SK-N-SH treated with all-trans-retinoic acid at 6 μM for 48 hours (cell line): Measurements from ENCODE around the gene USP5.

ENCODE experiments used
- PATZ1 ChIP-seq: fragments of 250-450 bp; sonication (Bioruptor Pico); IDR thresholded peaks from 2 replicates; pipeline ENCODE4 v1.8.0; 2020; ENCODE audit warnings: mild to moderate bottlenecking, moderate library complexity, borderline replicate concordance
- SNAI2 ChIP-seq: fragments of 250-450 bp; sonication (Bioruptor Pico); IDR thresholded peaks from 2 replicates; pipeline ENCODE4 v1.5.0; 2020; ENCODE audit warnings: mild to moderate bottlenecking, moderate library complexity
- TCF4 ChIP-seq: fragments of 250-450 bp; sonication (Bioruptor Pico); IDR thresholded peaks from 2 replicates; pipeline ENCODE4 v1.8.0; 2021; ENCODE audit warnings: mild to moderate bottlenecking, moderate library complexity, borderline replicate concordance
- ZFP3 ChIP-seq: fragments of 250-450 bp; sonication (Bioruptor Pico); IDR thresholded peaks from 2 replicates; pipeline ENCODE4 v1.5.0; 2020; ENCODE audit warnings: mild to moderate bottlenecking, moderate library complexity

GRCh38 chr12:6869049-6870021 lies 17.4 kb downstream of the USP5 start:
- no peak for TF ChIP-seq TCF4 (CRISPR knock-in tag)
- TF ChIP-seq SNAI2 (CRISPR knock-in tag): no peak
- no peak for TF ChIP-seq PATZ1 (CRISPR knock-in tag)
- TF ChIP-seq ZFP3: no peak
